CD8-positive, alpha-beta memory T cell (primary cell): ENCODE results near the gene ZNF680. TPM values are rescaled to one million over a fixed set of nuclear protein-coding genes. Genes with fewer than 3 reads are reported as not detected.

ENCODE experiments used
- CTCF ChIA-PET: fragments of 350-600 bp; sonication (Branson Sonifier 250); formaldehyde crosslinking; loops from one replicate; lab custom pipeline; 2021; ENCODE audit warnings: antibody characterized with exemption; lab: Charles Lee
- POLR2A ChIA-PET: fragments of 350-600 bp; sonication (Branson Sonifier 250); formaldehyde crosslinking; loops from one replicate; lab custom pipeline; 2021; ENCODE audit warnings: antibody characterized with exemption; lab: Charles Lee
- DNase-seq, 5 donors: peaks; one replicate each; pipeline versions ENCODE4 v3.0.0 to v3.0.0-alpha.2; 2020 to 2022; ENCODE audit warnings: mixed read lengths in 1 of 5
- H3K27ac ChIP-seq: one replicate; pipeline ENCODE4 v1.7.0; 2013; ENCODE audit warnings: low read depth, mild to moderate bottlenecking, low read length, moderate library complexity
- H3K27me3 ChIP-seq: 2 replicates; pipeline ENCODE4 v1.7.0; 2013; ENCODE audit warnings: low read length, mild to moderate bottlenecking; ENCODE audit not compliant: insufficient read depth, poor library complexity, severe bottlenecking
- H3K36me3 ChIP-seq: 2 replicates; pipeline ENCODE4 v1.7.0; 2013; ENCODE audit warnings: mild to moderate bottlenecking, low read length, moderate library complexity; ENCODE audit not compliant: insufficient read depth
- H3K4me1 ChIP-seq: 2 replicates; pipeline ENCODE4 v1.7.0; 2013; ENCODE audit warnings: mild to moderate bottlenecking, low read length, moderate library complexity; ENCODE audit not compliant: insufficient read depth
- H3K4me3 ChIP-seq: 2 replicates; pipeline ENCODE4 v1.7.0; 2013; ENCODE audit warnings: mild to moderate bottlenecking, low read length
- H3K9me3 ChIP-seq: 2 replicates; pipeline ENCODE4 v1.7.0; 2013; ENCODE audit warnings: mild to moderate bottlenecking, low read length
- H3K27ac Mint-ChIP-seq, 8 donors: one replicate each; pipeline ENCODE4 v1.8.0; 2020 to 2021; ENCODE audit warnings: mixed read lengths in 8 of 8, mild to moderate bottlenecking in 6 of 8, inconsistent platforms in 3 of 8, moderate library complexity in 3 of 8
- H3K27me3 Mint-ChIP-seq, 2 donors: one replicate each; pipeline ENCODE4 v1.8.0; 2020 to 2021; ENCODE audit warnings: mixed read lengths in 2 of 2, mild to moderate bottlenecking in 1 of 2, moderate library complexity in 1 of 2
- H3K36me3 Mint-ChIP-seq, 3 donors: one replicate each; pipeline ENCODE4 v1.8.0; 2020 to 2021; ENCODE audit warnings: mixed read lengths in 3 of 3, inconsistent platforms in 1 of 3, mild to moderate bottlenecking in 1 of 3
- H3K4me1 Mint-ChIP-seq, 3 donors: one replicate each; pipeline ENCODE4 v1.8.0; 2020 to 2021; ENCODE audit warnings: mixed read lengths in 3 of 3, inconsistent platforms in 1 of 3, mild to moderate bottlenecking in 1 of 3
- H3K4me3 Mint-ChIP-seq, 7 donors: one replicate each; pipeline ENCODE4 v1.8.0; 2020 to 2021; ENCODE audit warnings: mixed read lengths in 7 of 7, mild to moderate bottlenecking in 6 of 7, moderate library complexity in 4 of 7, inconsistent platforms in 2 of 7
- H3K9me3 Mint-ChIP-seq, 5 donors: one replicate each; pipeline ENCODE4 v1.8.0; 2020 to 2022; ENCODE audit warnings: mixed read lengths in 5 of 5, mild to moderate bottlenecking in 3 of 5, moderate library complexity in 2 of 5, inconsistent platforms in 1 of 5
- polyA plus RNA-seq: library from polyadenylated mRNA; unstranded; fragments of 300-500 nt; fragmentation: Illumina TruSeq; gene quantifications from one replicate; pipeline ENCODE4 v1.2.3, GENCODE V29; 2021
- total RNA-seq, 2 experiments: library from RNA; stranded (reverse); gene quantifications; one replicate each; pipeline ENCODE4 v1.2.3, GENCODE V29; 2021

The ZNF680 gene
- total and polyA plus RNA-seq, 3 experiments from 2014 or later = 9.2 to 11.1 (median 9.4) TPM

DNA sequence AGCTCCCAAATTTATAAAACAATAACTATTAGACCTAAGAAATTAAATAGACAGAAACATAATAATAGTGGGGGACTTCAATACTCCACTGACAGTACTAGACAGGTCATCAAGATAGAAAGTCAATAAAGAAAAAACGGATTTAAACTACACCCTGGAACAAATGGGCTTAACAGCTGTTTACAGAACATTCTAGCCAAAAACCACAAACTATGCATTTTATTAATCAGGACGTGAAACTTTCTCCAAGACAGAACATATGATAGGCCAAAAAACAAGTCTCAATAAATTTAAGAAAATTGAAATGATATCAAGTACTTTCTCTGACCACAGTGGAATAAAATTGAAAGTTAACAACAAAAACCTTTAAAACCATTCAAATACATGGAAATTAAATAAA lies 46.4 kb downstream of the ZNF680 start:
- CTCF ChIA-PET = no interaction called here
- Histone ChIP-seq H3K4me3 (no peak overlapping the region), H3K27me3 (no peaks in the 10 kb centered on the region), H3K36me3 (no peaks in the 10 kb centered on the region), H3K4me1 (no peaks in the 10 kb centered on the region), H3K9me3 (peaks cover 30% of the 10 kb centered on the region), H3K27ac (no peak overlapping the region)
- no peak for DNase-seq
- Mint-ChIP-seq H3K4me3 (no peak overlapping the region), H3K27me3 (no peaks in the 10 kb centered on the region), H3K27ac (no peak overlapping the region), H3K4me1 (no peaks in the 10 kb centered on the region), H3K9me3 (peaks cover 69 to 87% (median 79%) of the 10 kb centered on the region in 5 donors), H3K36me3 (peaks cover 38 to 78% (median 73%) of the 10 kb centered on the region in 3 donors)
- POLR2A ChIA-PET = no interaction called here

DNA sequence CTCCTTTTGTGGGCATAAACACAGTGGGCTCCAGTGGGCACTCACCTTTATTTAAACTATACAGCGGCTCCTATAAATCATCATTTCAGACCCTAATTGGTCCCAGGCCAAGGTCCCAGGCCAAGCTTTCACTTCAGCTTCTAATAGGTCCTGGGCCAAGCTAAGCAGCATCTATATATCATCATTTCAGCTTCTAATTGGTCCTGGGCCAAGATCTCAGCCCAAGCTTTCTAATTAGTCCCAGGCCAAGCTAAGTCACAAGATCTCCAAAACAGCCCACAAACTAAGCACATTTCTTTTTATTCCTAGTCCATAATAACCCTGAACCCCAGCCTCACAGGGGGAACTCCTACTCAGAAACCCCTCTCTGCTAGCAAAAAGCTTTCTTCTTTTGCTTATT lies 47.1 kb downstream of the ZNF680 start:
- ChIA-PET POLR2A (no interaction called here), CTCF (no interaction called here)
- no peak overlapping the region for H3K27ac Mint-ChIP-seq
- no peak for DNase-seq
- peaks cover 64 to 84% (median 76%) of the 10 kb centered on the region in 5 donors for H3K9me3 Mint-ChIP-seq
- Histone ChIP-seq H3K4me3 (no peak overlapping the region), H3K27ac (no peak overlapping the region), H3K4me1 (no peaks in the 10 kb centered on the region), H3K36me3 (no peaks in the 10 kb centered on the region), H3K9me3 (peaks cover 23% of the 10 kb centered on the region), H3K27me3 (no peaks in the 10 kb centered on the region)
- no peaks in the 10 kb centered on the region for H3K27me3 Mint-ChIP-seq
- no peaks in the 10 kb centered on the region for H3K4me1 Mint-ChIP-seq
- peaks cover 34 to 76% (median 71%) of the 10 kb centered on the region in 3 donors for H3K36me3 Mint-ChIP-seq
- H3K4me3 Mint-ChIP-seq = no peak overlapping the region

DNA sequence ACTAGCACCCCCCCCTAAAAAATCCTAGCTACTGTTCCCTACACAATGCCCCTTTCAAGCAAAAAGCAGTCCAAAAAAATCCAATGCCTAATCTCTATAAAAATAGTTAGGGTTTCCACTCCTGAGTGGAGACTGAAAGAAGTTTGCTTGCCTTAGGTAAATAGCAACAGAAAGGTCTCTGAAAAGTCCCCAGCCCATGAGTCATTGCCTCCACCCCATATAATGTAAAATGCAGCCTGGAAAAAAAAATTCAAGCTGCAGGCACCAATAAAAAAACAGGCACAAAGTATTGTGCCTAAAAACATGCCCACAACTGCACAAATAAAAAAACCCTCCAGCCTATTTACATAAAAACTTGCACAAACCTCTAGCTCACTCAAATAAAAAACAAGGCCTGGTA lies 47.5 kb downstream of the ZNF680 start:
- no peaks in the 10 kb centered on the region for H3K27me3 ChIP-seq
- H3K27ac ChIP-seq = no peak overlapping the region
- Mint-ChIP-seq H3K27me3 (no peaks in the 10 kb centered on the region), H3K27ac (no peak overlapping the region), H3K4me1 (no peaks in the 10 kb centered on the region), H3K4me3 (no peak overlapping the region), H3K9me3 (peaks cover 61 to 80% (median 74%) of the 10 kb centered on the region in 5 donors), H3K36me3 (peaks cover 34 to 73% (median 67%) of the 10 kb centered on the region in 3 donors)
- H3K4me1 ChIP-seq = no peaks in the 10 kb centered on the region
- ChIA-PET CTCF (no interaction called here), POLR2A (no interaction called here)
- H3K4me3 ChIP-seq = no peak overlapping the region
- DNase-seq = no peak
- no peaks in the 10 kb centered on the region for H3K36me3 ChIP-seq
- peaks cover 19% of the 10 kb centered on the region for H3K9me3 ChIP-seq

- CTCF ChIA-PET = no interaction called here
- H3K4me1 Mint-ChIP-seq = peaks cover 0 to 2% (median 0%) of the 10 kb centered on the region in 3 donors
- peaks cover 18% of the 10 kb centered on the region for H3K9me3 ChIP-seq
Measured at GRCh38 chr7:64509583-64509982, 53.3 kb downstream of the ZNF680 start.

GRCh38 chr7:64504581-64505120 lies 58.2 kb downstream of the ZNF680 start:
- Histone ChIP-seq H3K4me3 (no peak overlapping the region), H3K27ac (no peak overlapping the region), H3K36me3 (no peaks in the 10 kb centered on the region), H3K9me3 (peaks cover 14% of the 10 kb centered on the region), H3K4me1 (no peaks in the 10 kb centered on the region), H3K27me3 (no peaks in the 10 kb centered on the region)
- ChIA-PET POLR2A (no interaction called here), CTCF (no interaction called here)
- Mint-ChIP-seq H3K4me3 (no peak overlapping the region), H3K4me1 (peaks cover 0 to 2% (median 0%) of the 10 kb centered on the region in 3 donors), H3K36me3 (peaks cover 5 to 32% (median 26%) of the 10 kb centered on the region in 3 donors), H3K27me3 (no peaks in the 10 kb centered on the region), H3K27ac (no peak overlapping the region), H3K9me3 (peaks cover 55 to 80% (median 71%) of the 10 kb centered on the region in 5 donors)
- no peak for DNase-seq

More at GRCh38 chr7:64509583-64509982, 53.3 kb downstream of the ZNF680 start:
- Mint-ChIP-seq H3K9me3 (peaks cover 49 to 68% (median 61%) of the 10 kb centered on the region in 5 donors), H3K4me3 (no peak overlapping the region), H3K36me3 (peaks cover 13 to 50% (median 43%) of the 10 kb centered on the region in 3 donors), H3K27me3 (no peaks in the 10 kb centered on the region), H3K27ac (no peak overlapping the region)
- DNase-seq = no peak
- Histone ChIP-seq H3K27me3 (no peaks in the 10 kb centered on the region), H3K36me3 (no peaks in the 10 kb centered on the region), H3K4me1 (no peaks in the 10 kb centered on the region), H3K4me3 (no peak overlapping the region), H3K27ac (no peak overlapping the region)
- POLR2A ChIA-PET = no interaction called here

- Histone ChIP-seq H3K36me3 (no peaks in the 10 kb centered on the region), H3K4me1 (no peaks in the 10 kb centered on the region), H3K4me3 (no peak overlapping the region), H3K9me3 (peaks cover 3% of the 10 kb centered on the region), H3K27ac (no peak overlapping the region), H3K27me3 (no peaks in the 10 kb centered on the region)
- Mint-ChIP-seq H3K27ac (no peak overlapping the region), H3K27me3 (no peaks in the 10 kb centered on the region), H3K4me1 (no peaks in the 10 kb centered on the region), H3K4me3 (no peak overlapping the region), H3K9me3 (peaks cover 38 to 72% (median 63%) of the 10 kb centered on the region in 5 donors), H3K36me3 (peaks cover 0 to 12% (median 2%) of the 10 kb centered on the region in 3 donors)
- ChIA-PET CTCF (no interaction called here), POLR2A (no interaction called here)
- DNase-seq = no peak
Measured at GRCh38 chr7:64498270-64498669, 64.6 kb downstream of the ZNF680 start.

DNA sequence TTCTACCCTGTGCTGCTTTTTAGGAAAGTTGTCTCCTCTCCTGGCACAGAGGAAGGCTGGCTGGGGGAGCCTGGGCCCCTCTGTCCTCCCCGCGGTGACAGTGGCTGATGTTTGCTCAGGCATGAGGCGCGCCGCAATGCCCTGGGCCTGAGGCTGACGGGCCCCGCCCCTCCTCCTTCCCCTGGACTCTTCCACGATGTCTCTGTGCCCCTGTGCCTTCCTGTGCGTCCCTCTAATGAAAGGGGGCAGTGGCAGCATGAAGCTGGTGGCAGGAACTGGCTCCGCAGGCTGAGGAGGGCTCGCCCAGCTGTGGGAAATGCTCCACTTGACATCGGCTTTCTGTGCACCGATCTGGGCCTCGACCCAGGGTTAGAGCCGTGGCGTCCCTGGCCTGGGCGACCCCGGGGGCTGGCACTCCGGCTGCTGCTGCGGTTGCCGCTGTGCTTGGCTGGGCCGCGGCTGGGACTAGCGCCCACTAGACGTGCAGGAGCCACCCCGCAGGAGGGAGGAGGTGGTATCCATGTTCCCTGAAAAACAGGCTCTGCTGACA lies 67.9 kb downstream of the ZNF680 start:
- H3K4me1 Mint-ChIP-seq = no peaks in the 10 kb centered on the region
- H3K9me3 Mint-ChIP-seq = peaks cover 26 to 63% (median 48%) of the 10 kb centered on the region in 5 donors

GRCh38 chr7:64485623-64486022 lies 77.2 kb downstream of the ZNF680 start:
- Histone ChIP-seq H3K4me3 (no peak overlapping the region), H3K27ac (no peak overlapping the region), H3K36me3 (no peaks in the 10 kb centered on the region), H3K9me3 (peaks cover under 1% of the 10 kb centered on the region), H3K4me1 (no peaks in the 10 kb centered on the region), H3K27me3 (no peaks in the 10 kb centered on the region)
- Mint-ChIP-seq H3K27ac (no peak overlapping the region), H3K36me3 (peaks cover 0 to 20% (median 1%) of the 10 kb centered on the region in 3 donors), H3K4me1 (no peaks in the 10 kb centered on the region), H3K9me3 (peaks cover 22 to 44% (median 40%) of the 10 kb centered on the region in 5 donors), H3K4me3 (no peak overlapping the region), H3K27me3 (peaks cover 0 to 2% of the 10 kb centered on the region in 2 donors)
- no peak for DNase-seq
- ChIA-PET POLR2A (no interaction called here), CTCF (no interaction called here)

More for the DNA sequence above, 67.9 kb downstream of the ZNF680 start:
- H3K27ac Mint-ChIP-seq = no peak overlapping the region
- no peaks in the 10 kb centered on the region for H3K27me3 Mint-ChIP-seq
- H3K36me3 Mint-ChIP-seq = peaks cover 0 to 6% (median 2%) of the 10 kb centered on the region in 3 donors
- H3K4me3 Mint-ChIP-seq = no peak overlapping the region
- no peaks in the 10 kb centered on the region for H3K36me3 ChIP-seq
- H3K4me3 ChIP-seq = no peak overlapping the region
- no peaks in the 10 kb centered on the region for H3K4me1 ChIP-seq
- H3K27me3 ChIP-seq = no peaks in the 10 kb centered on the region
- H3K27ac ChIP-seq = no peak overlapping the region
- no peak for DNase-seq
- CTCF ChIA-PET = no interaction called here
- H3K9me3 ChIP-seq = peaks cover 7% of the 10 kb centered on the region
- POLR2A ChIA-PET = no interaction called here
